Common myeloid progenitor, CD34-positive (primary cell): ENCODE data around the gene PSMB5.

Experiments
- CTCF ChIA-PET: fragments of 350-600 bp; sonication (Branson Sonifier 250); formaldehyde crosslinking; loops from one replicate; lab custom pipeline; 2021; ENCODE audit warnings: antibody characterized with exemption; lab: Charles Lee
- POLR2A ChIA-PET: fragments of 350-600 bp; sonication (Branson Sonifier 250); formaldehyde crosslinking; loops from one replicate; lab custom pipeline; 2021; ENCODE audit warnings: antibody characterized with exemption; lab: Charles Lee
- DNase-seq, 3 donors: peaks; one replicate each; pipeline versions ENCODE4 v3.0.0 to v3.0.0-alpha.2; 2013
- H3K27ac ChIP-seq, 2 experiments: 1 replicate in 1 of 2; 2 replicates in 1 of 2; pipeline ENCODE4 v1.7.0; 2013; ENCODE audit warnings: inconsistent platforms in 2 of 2, low read length in 2 of 2, mild to moderate bottlenecking in 2 of 2, low read depth in 1 of 2, moderate library complexity in 1 of 2; ENCODE audit not compliant: severe bottlenecking in 2 of 2, insufficient read depth in 1 of 2, poor library complexity in 1 of 2
- H3K27me3 ChIP-seq, 5 experiments: replicated peaks in 2 of 5; 1 replicate in 3 of 5; 2 replicates in 2 of 5; pipeline versions ENCODE4 v1.6.1 to v1.7.0; 2013; ENCODE audit warnings: low read length in 4 of 5, mild to moderate bottlenecking in 2 of 5, moderate library complexity in 2 of 5, inconsistent platforms in 1 of 5; ENCODE audit not compliant: insufficient read depth in 5 of 5, control insufficient read depth in 4 of 5
- H3K36me3 ChIP-seq, 4 experiments: 1 replicate in 2 of 4; 2 replicates in 2 of 4; pipeline versions ENCODE4 v1.6.1 to v1.7.0; 2013; ENCODE audit warnings: low read length in 3 of 4, control low read depth in 1 of 4, mild to moderate bottlenecking in 1 of 4; ENCODE audit not compliant: control insufficient read depth in 4 of 4, insufficient read depth in 4 of 4
- H3K4me1 ChIP-seq, 4 experiments: 1 replicate in 3 of 4; 2 replicates in 1 of 4; pipeline versions ENCODE4 v1.6.1 to v1.7.1; 2013; ENCODE audit warnings: low read length in 3 of 4, mild to moderate bottlenecking in 3 of 4, control low read depth in 1 of 4, inconsistent platforms in 1 of 4, moderate library complexity in 1 of 4; ENCODE audit not compliant: control insufficient read depth in 4 of 4, insufficient read depth in 4 of 4; ENCODE audit errors: control extremely low read depth in 1 of 4
- H3K4me3 ChIP-seq, 7 experiments: 1 replicate in 4 of 7; 2 replicates in 3 of 7; pipeline versions ENCODE4 v1.5.1 to v1.7.0; 2013; ENCODE audit warnings: mild to moderate bottlenecking in 7 of 7, low read length in 6 of 7, moderate library complexity in 6 of 7, inconsistent platforms in 2 of 7, low read depth in 2 of 7, control low read depth in 1 of 7; ENCODE audit not compliant: insufficient read depth in 4 of 7, control insufficient read depth in 1 of 7; ENCODE audit errors: extremely low read depth in 1 of 7
- H3K9me3 ChIP-seq, 5 experiments: 1 replicate in 4 of 5; 2 replicates in 1 of 5; pipeline versions ENCODE4 v1.6.1 to v1.7.1; 2013; ENCODE audit warnings: low read length in 4 of 5, mild to moderate bottlenecking in 2 of 5, inconsistent platforms in 1 of 5, low read depth in 1 of 5, moderate library complexity in 1 of 5; ENCODE audit not compliant: control insufficient read depth in 4 of 5, insufficient read depth in 2 of 5; ENCODE audit errors: control extremely low read depth in 1 of 5
- WGBS: methylation state at CpG from one replicate; pipeline ENCODE4 v1.1.5; 2013; ENCODE audit not compliant: insufficient coverage; 5-methylcytosine and 5-hydroxymethylcytosine counted together

The PSMB5 gene

GRCh38 chr14:22979748-22980392 is 54.8 kb downstream of the PSMB5 start:
- WGBS, result 25% methylated on average over 1 of the region's 8 CpGs
- H3K4me1 ChIP-seq, result peaks cover 4 to 40% (median 19%) of the 10 kb centered on the region in 4 experiments
- no peak for DNase-seq
- ChIA-PET CTCF (interaction anchor here (16.1 to 34.1 kb wide), 3 partner anchors 8 to 73 kb away, joined by 319 to 933 read pairs (median 319); partner anchors contain the start of genes AJUBA, CDH24 and PSMB11), POLR2A (no interaction called here)
- H3K9me3 ChIP-seq, result no peaks in the 10 kb centered on the region
- peaks cover 0 to 33% (median 15%) of the 10 kb centered on the region in 5 experiments for H3K27me3 ChIP-seq
- H3K36me3 ChIP-seq, result no peaks in the 10 kb centered on the region
- H3K27ac ChIP-seq, result no peak overlapping the region
- peak overlapping the region in 4 of 7 experiments; percentile 19 to 89 (median 49) for H3K4me3 ChIP-seq

GRCh38 chr14:22978981-22979671 is 55.6 kb downstream of the PSMB5 start:
- Histone ChIP-seq H3K27ac (no peak overlapping the region), H3K4me1 (peaks cover 4 to 40% (median 19%) of the 10 kb centered on the region in 4 experiments), H3K27me3 (peaks cover 0 to 33% (median 15%) of the 10 kb centered on the region in 5 experiments), H3K36me3 (no peaks in the 10 kb centered on the region), H3K4me3 (no peak overlapping the region), H3K9me3 (no peaks in the 10 kb centered on the region)
- no peak for DNase-seq
- 100% methylated on average over 5 of the region's 5 CpGs for WGBS
- ChIA-PET POLR2A (no interaction called here), CTCF (interaction anchor here (1.3 to 34.1 kb wide), 3 partner anchors 10 to 74 kb away, joined by 4 to 933 read pairs (median 319); partner anchors contain the start of genes AJUBA, CDH24 and PSMB11)

- ChIA-PET POLR2A (no interaction called here), CTCF (interaction anchor here (0.7 to 34.1 kb wide), 6 partner anchors 10 to 74 kb away, joined by 3 to 933 read pairs (median 44); partner anchors contain the start of genes AJUBA, CDH24, HAUS4 and PSMB11)
- DNase-seq, result no peak
Observed at GRCh38 chr14:22978487-22978837, 56.2 kb downstream of the PSMB5 start.

GRCh38 chr14:22977684-22978486 is 56.8 kb downstream of the PSMB5 start:
- H3K36me3 ChIP-seq, result no peaks in the 10 kb centered on the region
- peaks cover 1 to 34% (median 15%) of the 10 kb centered on the region in 4 experiments for H3K4me1 ChIP-seq
- POLR2A ChIA-PET, result no interaction called here
- no peak overlapping the region for H3K27ac ChIP-seq
- peaks cover 0 to 33% (median 15%) of the 10 kb centered on the region in 5 experiments for H3K27me3 ChIP-seq
- H3K9me3 ChIP-seq, result no peaks in the 10 kb centered on the region
- CTCF ChIA-PET, result interaction anchor here (0.7 to 34.1 kb wide), 7 partner anchors 11 to 75 kb away, joined by 3 to 933 read pairs (median 4); partner anchors contain the start of genes AJUBA, CDH24, HAUS4 and PSMB11
- no peak for DNase-seq
- H3K4me3 ChIP-seq, result no peak overlapping the region
- WGBS, result 94% methylated on average over 4 of the region's 8 CpGs

More at GRCh38 chr14:22978487-22978837, 56.2 kb downstream of the PSMB5 start:
- 100% methylated on average over 2 of the region's 3 CpGs for WGBS
- H3K4me1 ChIP-seq, result peaks cover 4 to 39% (median 19%) of the 10 kb centered on the region in 4 experiments
- H3K27ac ChIP-seq, result no peak overlapping the region
- H3K36me3 ChIP-seq, result no peaks in the 10 kb centered on the region
- no peak overlapping the region for H3K4me3 ChIP-seq
- peaks cover 0 to 33% (median 15%) of the 10 kb centered on the region in 5 experiments for H3K27me3 ChIP-seq
- H3K9me3 ChIP-seq, result no peaks in the 10 kb centered on the region

GRCh38 chr14:22977434-22977683 is 57.3 kb downstream of the PSMB5 start:
- ChIA-PET POLR2A (no interaction called here), CTCF (interaction anchor here (2.1 to 34.1 kb wide), 4 partner anchors 11 to 75 kb away, joined by 4 to 933 read pairs (median 201); partner anchors contain the start of genes AJUBA, CDH24, HAUS4 and PSMB11)
- Histone ChIP-seq H3K4me3 (no peak overlapping the region), H3K27me3 (peaks cover 0 to 33% (median 15%) of the 10 kb centered on the region in 5 experiments), H3K4me1 (peaks cover 0 to 30% (median 11%) of the 10 kb centered on the region in 4 experiments), H3K9me3 (no peaks in the 10 kb centered on the region), H3K27ac (no peak overlapping the region), H3K36me3 (no peaks in the 10 kb centered on the region)
- no peak for DNase-seq

GRCh38 chr14:22976620-22977433 is 57.9 kb downstream of the PSMB5 start:
- ChIA-PET POLR2A (no interaction called here), CTCF (interaction anchor here (0.6 to 34.1 kb wide), 5 partner anchors 12 to 100 kb away, joined by 4 to 933 read pairs (median 83); partner anchors contain the start of genes AJUBA, CDH24, HAUS4 and PSMB11)
- no peak for DNase-seq
- 82% methylated on average over 4 of the region's 6 CpGs for WGBS
- Histone ChIP-seq H3K27ac (no peak overlapping the region), H3K4me1 (peaks cover 0 to 25% (median 7%) of the 10 kb centered on the region in 4 experiments), H3K9me3 (no peaks in the 10 kb centered on the region), H3K4me3 (no peak overlapping the region), H3K27me3 (peaks cover 0 to 28% (median 16%) of the 10 kb centered on the region in 5 experiments), H3K36me3 (no peaks in the 10 kb centered on the region)
